ENCODE data around the gene DNAH1. TPM values are rescaled to one million over a fixed set of nuclear protein-coding genes. Genes with fewer than 3 reads are reported as not detected.

The DNAH1 gene
- total RNA-seq, 1 donor from 2014 or later: 11.2 TPM

DNA sequence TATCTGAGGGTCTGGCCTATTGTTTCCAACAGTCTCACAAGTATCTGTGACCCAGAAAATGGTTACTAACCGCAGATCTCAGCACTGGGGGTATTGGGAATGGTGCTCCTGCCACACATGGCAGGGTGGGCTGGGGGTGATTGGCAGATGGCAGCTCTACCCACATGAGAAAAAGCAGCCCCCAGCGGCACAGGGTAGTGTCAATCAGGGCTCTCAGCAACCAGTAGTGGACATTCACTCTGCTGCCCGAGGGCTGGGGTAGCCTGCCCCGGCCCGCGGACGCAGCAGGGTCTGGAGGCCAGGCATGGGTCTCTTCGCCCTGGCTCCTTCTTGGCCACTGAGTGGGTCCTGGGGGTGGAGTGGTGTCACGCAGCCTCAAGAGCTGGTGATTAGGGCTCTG is 8.6 kb downstream of the DNAH1 start:
- Histone ChIP-seq H3K4me3 (no peak overlapping the region), H3K27ac (no peak overlapping the region), H3K9me3 (no peaks in the 10 kb centered on the region), H3K4me1 (no peaks in the 10 kb centered on the region), H3K27me3 (no peaks in the 10 kb centered on the region), H3K36me3 (no peaks in the 10 kb centered on the region)
- ATAC-seq: no peak
- DNase-seq: no peak
- TF ChIP-seq, protein P1, sequence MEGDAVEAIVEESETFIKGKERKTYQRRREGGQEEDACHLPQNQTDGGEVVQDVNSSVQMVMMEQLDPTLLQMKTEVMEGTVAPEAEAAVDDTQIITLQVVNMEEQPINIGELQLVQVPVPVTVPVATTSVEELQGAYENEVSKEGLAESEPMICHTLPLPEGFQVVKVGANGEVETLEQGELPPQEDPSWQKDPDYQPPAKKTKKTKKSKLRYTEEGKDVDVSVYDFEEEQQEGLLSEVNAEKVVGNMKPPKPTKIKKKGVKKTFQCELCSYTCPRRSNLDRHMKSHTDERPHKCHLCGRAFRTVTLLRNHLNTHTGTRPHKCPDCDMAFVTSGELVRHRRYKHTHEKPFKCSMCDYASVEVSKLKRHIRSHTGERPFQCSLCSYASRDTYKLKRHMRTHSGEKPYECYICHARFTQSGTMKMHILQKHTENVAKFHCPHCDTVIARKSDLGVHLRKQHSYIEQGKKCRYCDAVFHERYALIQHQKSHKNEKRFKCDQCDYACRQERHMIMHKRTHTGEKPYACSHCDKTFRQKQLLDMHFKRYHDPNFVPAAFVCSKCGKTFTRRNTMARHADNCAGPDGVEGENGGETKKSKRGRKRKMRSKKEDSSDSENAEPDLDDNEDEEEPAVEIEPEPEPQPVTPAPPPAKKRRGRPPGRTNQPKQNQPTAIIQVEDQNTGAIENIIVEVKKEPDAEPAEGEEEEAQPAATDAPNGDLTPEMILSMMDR (IDR thresholded peaks at IDR 0.05): no peak
- intact Hi-C loops (cut with DNase I): no loop called here

DNA sequence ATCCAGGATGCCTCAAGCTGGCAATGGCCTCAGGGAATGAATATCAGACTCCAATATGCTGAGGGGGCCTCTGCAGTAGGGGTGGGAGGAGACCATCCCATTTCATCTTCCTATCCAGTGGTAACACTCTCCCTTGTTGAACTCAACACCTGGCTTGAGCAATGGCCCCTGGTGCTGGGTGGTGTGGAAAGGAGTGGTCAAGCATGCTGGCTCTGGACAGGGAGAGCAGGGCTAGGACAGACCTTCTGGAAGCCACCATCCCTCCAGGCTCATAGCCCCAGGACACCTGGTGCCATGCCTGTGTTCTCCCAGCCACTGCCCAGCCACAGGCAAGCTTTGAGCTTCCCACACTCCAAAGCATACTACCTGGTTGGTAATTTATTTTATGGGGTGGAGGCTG is 9.6 kb downstream of the DNAH1 start:
- H3K27ac ChIP-seq: no peak overlapping the region

DNA sequence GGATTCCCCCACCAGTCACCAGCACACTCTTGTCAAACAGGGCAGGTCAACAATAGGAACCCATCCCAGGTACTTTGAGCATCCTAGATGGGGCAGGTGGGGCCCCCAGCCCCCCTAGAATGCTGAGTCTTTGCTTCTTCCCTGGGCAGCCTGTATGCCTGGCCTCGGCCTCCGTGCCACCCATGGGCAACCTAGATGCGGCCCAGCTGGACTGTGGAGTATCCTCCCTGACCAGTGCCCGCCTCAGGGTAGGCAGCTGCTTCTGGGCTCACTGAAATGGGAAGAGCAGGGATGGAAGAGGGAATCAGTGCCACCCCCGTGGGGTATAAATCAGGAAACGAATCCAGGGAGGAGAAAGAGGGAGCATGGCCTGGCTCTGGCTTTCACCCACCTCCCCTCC is 10.9 kb downstream of the DNAH1 start:
- H3K4me3 ChIP-seq: no peak overlapping the region
- DNase-seq: no peak
- H3K36me3 ChIP-seq: no peaks in the 10 kb centered on the region
- no peaks in the 10 kb centered on the region for H3K4me1 ChIP-seq
- H3K9me3 ChIP-seq: no peaks in the 10 kb centered on the region
- no peaks in the 10 kb centered on the region for H3K27me3 ChIP-seq
- intact Hi-C loops (cut with DNase I): no loop called here
- TF ChIP-seq, protein P1 (IDR thresholded peaks at IDR 0.05): no peak
- no peak for ATAC-seq
- H3K27ac ChIP-seq: no peak overlapping the region

More for the DNA sequence above, 9.6 kb downstream of the DNAH1 start:
- H3K4me3 ChIP-seq: no peak overlapping the region
- no peaks in the 10 kb centered on the region for H3K27me3 ChIP-seq
- H3K36me3 ChIP-seq: no peaks in the 10 kb centered on the region
- TF ChIP-seq, protein P1 (IDR thresholded peaks at IDR 0.05): no peak
- ATAC-seq (no peak), DNase-seq (no peak)
- H3K9me3 ChIP-seq: no peaks in the 10 kb centered on the region
- intact Hi-C loops (cut with DNase I): no loop called here
- H3K4me1 ChIP-seq: no peaks in the 10 kb centered on the region

DNA sequence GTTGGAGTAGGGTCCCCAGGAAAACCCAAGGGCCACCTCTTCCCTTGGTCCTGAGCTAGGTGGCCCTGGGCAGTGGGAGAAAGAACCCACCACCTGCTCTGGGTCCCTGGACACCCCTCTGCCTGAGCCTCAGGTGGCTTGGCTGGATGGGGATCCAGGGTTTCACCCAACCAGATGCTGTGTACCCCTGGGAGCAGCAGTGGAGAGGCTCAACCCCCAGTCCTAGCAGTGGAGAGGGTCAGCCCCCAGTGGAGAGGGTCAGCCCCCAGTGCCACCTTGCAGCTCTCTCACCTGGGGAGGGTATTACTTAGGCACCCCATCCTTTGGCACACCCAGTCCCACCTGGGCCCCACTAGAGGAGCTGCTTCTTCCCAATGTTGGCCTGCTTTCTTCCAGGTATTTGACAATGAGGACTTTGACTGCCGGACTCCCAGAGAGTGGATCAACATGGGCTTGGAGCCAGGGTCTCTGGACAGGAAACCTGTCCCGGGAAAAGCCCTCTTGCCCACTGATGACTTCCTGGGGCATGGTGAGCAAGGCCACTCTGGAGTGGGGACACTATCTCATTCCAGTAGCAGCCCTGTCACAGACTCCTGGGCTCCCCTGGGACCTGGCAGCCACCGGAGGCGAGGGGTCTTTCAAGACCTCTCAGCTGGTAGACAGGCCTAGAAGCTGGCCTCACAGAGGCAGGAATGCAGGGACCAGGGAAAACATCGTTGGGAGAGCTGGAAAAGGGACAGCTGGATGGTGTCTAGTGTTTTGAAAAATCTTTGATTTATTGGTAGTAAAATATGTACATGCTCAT is 11.6 kb downstream of the DNAH1 start:
- no peaks in the 10 kb centered on the region for H3K4me1 ChIP-seq
- no peak for DNase-seq
- no peak overlapping the region for H3K27ac ChIP-seq
- intact Hi-C loops (cut with DNase I): no loop called here
- no peaks in the 10 kb centered on the region for H3K36me3 ChIP-seq
- H3K4me3 ChIP-seq: no peak overlapping the region
- no peak for ATAC-seq
- H3K9me3 ChIP-seq: no peaks in the 10 kb centered on the region
- no peaks in the 10 kb centered on the region for H3K27me3 ChIP-seq
- TF ChIP-seq, protein P1 (IDR thresholded peaks at IDR 0.05): no peak

DNA sequence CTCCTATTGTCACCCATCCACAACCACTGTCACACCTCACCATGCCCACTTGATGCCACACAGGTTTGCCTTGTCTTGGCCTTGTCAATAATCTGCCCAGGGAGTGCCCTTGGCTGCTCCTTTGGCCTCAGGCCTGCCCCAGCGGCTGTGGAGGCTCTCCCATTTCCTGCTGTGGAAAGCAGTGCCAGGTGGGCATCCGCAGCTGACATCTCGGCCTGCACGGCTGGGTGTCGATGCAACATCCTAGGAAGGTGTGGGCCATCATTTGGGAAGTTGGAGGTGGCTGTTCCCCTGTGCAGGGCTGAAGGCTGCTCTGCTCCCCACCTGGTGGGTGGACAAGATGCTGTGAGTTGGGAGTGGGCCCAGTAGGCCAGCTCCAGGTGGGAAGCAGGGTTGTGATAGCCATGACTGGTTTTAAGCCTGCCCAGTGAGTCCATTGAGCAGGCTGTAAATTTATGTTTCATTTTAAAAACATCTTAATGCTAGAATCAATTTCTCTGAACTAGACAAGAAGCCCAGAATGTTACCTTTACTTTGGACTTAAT is 12.5 kb downstream of the DNAH1 start:
- ATAC-seq: no peak
- DNase-seq: no peak
- intact Hi-C loops (cut with DNase I): no loop called here
- Histone ChIP-seq H3K4me1 (no peaks in the 10 kb centered on the region), H3K36me3 (peaks cover 5% of the 10 kb centered on the region), H3K4me3 (no peak overlapping the region), H3K9me3 (no peaks in the 10 kb centered on the region), H3K27me3 (no peaks in the 10 kb centered on the region), H3K27ac (no peak overlapping the region)
- TF ChIP-seq, protein P1 (IDR thresholded peaks at IDR 0.05): no peak
